AG04450 (cell line): ENCODE measurements around the gene BEND3. TPM values are rescaled to one million over a fixed set of nuclear protein-coding genes. Genes with fewer than 3 reads are reported as not detected.
"Not testable (repeated sequence)": the region's sequence is repeated elsewhere in the genome, so short reads cannot be mapped to it uniquely, and the experiment has no call there.

Experiments used
- CTCF ChIA-PET: fragments of 300-600, 350-600 bp; formaldehyde crosslinking; extraction: SDS; loops from one replicate; lab custom pipeline; 2022; ENCODE audit warnings: antibody characterized with exemption, inconsistent platforms; lab: Charles Lee
- POLR2A ChIA-PET: fragments of 350-600 bp; formaldehyde crosslinking; extraction: SDS; loops from one replicate; lab custom pipeline; 2021; ENCODE audit warnings: antibody characterized with exemption, inconsistent platforms; lab: Yijun Ruan, JAX
- DNase-seq: peaks from one replicate; pipeline ENCODE4 v3.0.0-alpha.2; 2011; ENCODE audit warnings: low read depth, low spot score
- H3K27ac ChIP-seq: one replicate; pipeline ENCODE4 v1.5.1; 2012; ENCODE audit warnings: low read depth, low read length, control low read depth
- H3K27me3 ChIP-seq: one replicate; pipeline ENCODE4 v1.6.0; 2012; ENCODE audit warnings: low read length; ENCODE audit not compliant: control insufficient read depth, insufficient read depth
- H3K4me3 ChIP-seq: 2 replicates; pipeline ENCODE4 v1.5.1; 2011; ENCODE audit warnings: mild to moderate bottlenecking, low read depth, low read length, control low read depth
- H3K9me3 ChIP-seq: 2 replicates; pipeline ENCODE4 v1.5.1; 2012; ENCODE audit warnings: low read length; ENCODE audit not compliant: control insufficient read depth, insufficient read depth
- CTCF ChIP-seq: IDR thresholded peaks from 2 replicates; pipeline ENCODE4 v1.5.1; 2011; ENCODE audit warnings: low read depth, low read length, control low read depth, inconsistent platforms
- polyA plus RNA-seq: library from polyadenylated mRNA; depleted of rRNA; stranded (reverse); fragments of >200 nt; gene quantifications from 2 replicates; pipeline ENCODE4 v1.2.3, GENCODE V29; 2011

Gene BEND3
- polyA plus RNA-seq, 1 experiment, result 0.81 TPM

GRCh38 chr6:107154131-107154800, 39.0 kb upstream of the BEND3 start:
- POLR2A ChIA-PET, result interaction anchor here (1.1 kb wide), 1 partner anchor 41 kb away, joined by 3 read pairs; no protein-coding TSS in a partner anchor
- no peaks in the 10 kb centered on the region for H3K27me3 ChIP-seq
- no peaks in the 10 kb centered on the region for H3K9me3 ChIP-seq
- TF ChIP-seq CTCF, result no peak
- no peak overlapping the region for H3K27ac ChIP-seq
- no peak overlapping the region for H3K4me3 ChIP-seq
- DNase-seq, result no peak
- CTCF ChIA-PET, result interaction anchor here (0.6 kb wide), 1 partner anchor 94 kb away, joined by 6 read pairs; no protein-coding TSS in a partner anchor

GRCh38 chr6:107152638-107153430, 37.5 kb upstream of the BEND3 start:
- Histone ChIP-seq H3K9me3 (no peaks in the 10 kb centered on the region), H3K27me3 (no peaks in the 10 kb centered on the region), H3K27ac (no peak overlapping the region), H3K4me3 (no peak overlapping the region)
- no peak for TF ChIP-seq CTCF
- no peak for DNase-seq
- ChIA-PET POLR2A (no interaction called here), CTCF (interaction anchor here (1.2 to 1.3 kb wide), 2 partner anchors 17 to 39 kb away, joined by 3 read pairs; no protein-coding TSS in a partner anchor)

GRCh38 chr6:107144666-107145065, 29.4 kb upstream of the BEND3 start:
- POLR2A ChIA-PET, result no interaction called here
- H3K27ac ChIP-seq, result no peak overlapping the region
- DNase-seq, result no peak

GRCh38 chr6:107144014-107144413, 28.7 kb upstream of the BEND3 start:
- DNase-seq, result no peak
- H3K27me3 ChIP-seq, result no peaks in the 10 kb centered on the region
- ChIA-PET CTCF (no interaction called here), POLR2A (no interaction called here)
- TF ChIP-seq CTCF, result no peak
- no peak overlapping the region for H3K4me3 ChIP-seq
- H3K9me3 ChIP-seq, result no peaks in the 10 kb centered on the region
- H3K27ac ChIP-seq, result no peak overlapping the region

More at GRCh38 chr6:107144666-107145065, 29.4 kb upstream of the BEND3 start:
- Histone ChIP-seq H3K4me3 (no peak overlapping the region), H3K27me3 (no peaks in the 10 kb centered on the region), H3K9me3 (no peaks in the 10 kb centered on the region)
- CTCF ChIA-PET, result no interaction called here
- TF ChIP-seq CTCF, result no peak

GRCh38 chr6:107140581-107140980, 25.3 kb upstream of the BEND3 start:
- POLR2A ChIA-PET, result no interaction called here
- CTCF ChIA-PET, result interaction anchor here (0.5 kb wide), 1 partner anchor 564 kb away, joined by 5 read pairs; no protein-coding TSS in a partner anchor
- Histone ChIP-seq H3K4me3 (no peak overlapping the region), H3K27me3 (no peaks in the 10 kb centered on the region), H3K9me3 (no peaks in the 10 kb centered on the region), H3K27ac (no peak overlapping the region)
- no peak for DNase-seq
- TF ChIP-seq CTCF, result no peak

- H3K4me3 ChIP-seq, H3K27me3 ChIP-seq, H3K9me3 ChIP-seq, DNase-seq, H3K27ac ChIP-seq: not testable (repeated sequence)
- ChIA-PET CTCF (interaction anchor here (1.4 kb wide), 1 partner anchor 17 kb away, joined by 3 read pairs; no protein-coding TSS in a partner anchor), POLR2A (interaction anchor here (0.7 to 1.3 kb wide), 2 partner anchors 26 to 323 kb away, joined by 3 read pairs; partner anchors contain the start of gene PDSS2)
Measured at GRCh38 chr6:107136324-107136723, 21.0 kb upstream of the BEND3 start.
